Lower lobe of right lung (tissue), 2 donors: ENCODE measurements around the gene POLR1A. TPM values are rescaled to one million over a fixed set of nuclear protein-coding genes. Genes with fewer than 3 reads are reported as not detected.
A peak's percentile ranks its signal among the peaks of the same experiment; 100 is the strongest.

ENCODE experiments used
- ATAC-seq, 2 donors: fragments of 200-7000 bp; cut with Tn5 transposase; one replicate each; pipeline ENCODE4 v1.9.1; 2020 to 2022; ENCODE audit warnings: mild to moderate bottlenecking in 2 of 2, moderate library complexity in 2 of 2
- DNase-seq: peaks from one replicate; pipeline ENCODE4 v3.0.0-alpha.2; 2020
- H3K27ac ChIP-seq: fragments of 200-600 bp; one replicate; pipeline ENCODE4 v1.8.0; 2022
- H3K27me3 ChIP-seq: fragments of 200-600 bp; one replicate; pipeline ENCODE4 v1.8.0; 2022; ENCODE audit warnings: low read depth
- H3K36me3 ChIP-seq: fragments of 200-600 bp; one replicate; pipeline ENCODE4 v1.8.0; 2022; ENCODE audit warnings: mild to moderate bottlenecking
- H3K4me1 ChIP-seq: fragments of 200-600 bp; one replicate; pipeline ENCODE4 v1.8.0; 2022
- H3K4me3 ChIP-seq: fragments of 200-600 bp; one replicate; pipeline ENCODE4 v1.8.0; 2022; ENCODE audit warnings: mild to moderate bottlenecking
- H3K9me3 ChIP-seq: fragments of 200-600 bp; one replicate; pipeline ENCODE4 v1.8.0; 2022
- intact Hi-C: fragments of 100-400 bp; cut with DNase I; formaldehyde crosslinking; loops from one replicate; pipeline ENCODE4 v1.11.0; 2022
- total RNA-seq: library from RNA; stranded (reverse); fragmentation: NEBNext Ultra II Directional; extraction: Animal tissue kit (Norgen Biotek cat#: 25700); gene quantifications from one replicate; pipeline ENCODE4 v1.2.1, GENCODE V29; 2021
- TF ChIP-seq, protein P1 (sequence below): fragments of 200-600 bp; IDR thresholded peaks from one replicate; pipeline ENCODE4 v1.8.0; 2022; ENCODE audit warnings: antibody characterized with exemption, mild to moderate bottlenecking
- donor health status: DM: no; HTN: yes; CAD: no; lungs with severe emphysema.

POLR1A gene
- total RNA-seq, 1 donor from 2014 or later, result 22.2 TPM

DNA sequence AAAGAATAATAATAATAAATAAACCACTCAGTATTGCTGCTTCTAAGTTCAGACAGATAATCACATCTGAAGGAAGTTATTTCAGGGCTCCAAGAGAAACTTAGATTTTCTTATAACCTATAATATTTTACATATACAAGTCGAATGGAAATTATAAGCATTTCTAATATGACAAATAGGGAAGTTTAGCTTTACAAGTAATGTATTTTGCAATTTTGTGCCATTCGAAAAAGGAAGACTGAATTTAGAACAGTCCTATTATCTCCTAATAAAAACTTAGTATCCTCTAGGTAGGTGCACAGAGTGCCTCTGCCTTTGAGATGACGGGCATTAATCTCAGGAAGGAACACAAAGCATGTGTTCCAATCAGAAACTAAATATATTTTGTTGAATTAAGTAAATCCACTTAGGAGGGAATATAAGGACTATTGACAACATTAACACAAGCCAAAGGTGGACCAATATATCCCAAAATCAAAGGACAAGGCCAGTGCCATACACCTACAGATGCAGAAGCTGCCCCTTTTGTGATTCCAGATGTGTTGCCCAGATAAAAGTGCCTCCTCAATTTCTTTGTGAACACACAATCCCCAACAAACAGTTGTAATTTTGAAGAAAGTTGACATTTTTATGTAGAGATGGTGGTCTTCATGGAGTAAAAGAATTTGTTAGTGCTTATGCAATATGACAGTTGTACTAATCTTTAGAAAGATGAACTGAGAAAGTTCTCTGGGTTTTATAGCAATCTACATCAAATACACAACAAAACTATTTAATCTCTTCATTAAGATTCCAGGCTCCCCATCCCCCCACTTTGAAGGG, 37.0 kb upstream of the POLR1A start:
- H3K36me3 ChIP-seq, result peaks cover 84% of the 10 kb centered on the region
- TF ChIP-seq, protein P1, sequence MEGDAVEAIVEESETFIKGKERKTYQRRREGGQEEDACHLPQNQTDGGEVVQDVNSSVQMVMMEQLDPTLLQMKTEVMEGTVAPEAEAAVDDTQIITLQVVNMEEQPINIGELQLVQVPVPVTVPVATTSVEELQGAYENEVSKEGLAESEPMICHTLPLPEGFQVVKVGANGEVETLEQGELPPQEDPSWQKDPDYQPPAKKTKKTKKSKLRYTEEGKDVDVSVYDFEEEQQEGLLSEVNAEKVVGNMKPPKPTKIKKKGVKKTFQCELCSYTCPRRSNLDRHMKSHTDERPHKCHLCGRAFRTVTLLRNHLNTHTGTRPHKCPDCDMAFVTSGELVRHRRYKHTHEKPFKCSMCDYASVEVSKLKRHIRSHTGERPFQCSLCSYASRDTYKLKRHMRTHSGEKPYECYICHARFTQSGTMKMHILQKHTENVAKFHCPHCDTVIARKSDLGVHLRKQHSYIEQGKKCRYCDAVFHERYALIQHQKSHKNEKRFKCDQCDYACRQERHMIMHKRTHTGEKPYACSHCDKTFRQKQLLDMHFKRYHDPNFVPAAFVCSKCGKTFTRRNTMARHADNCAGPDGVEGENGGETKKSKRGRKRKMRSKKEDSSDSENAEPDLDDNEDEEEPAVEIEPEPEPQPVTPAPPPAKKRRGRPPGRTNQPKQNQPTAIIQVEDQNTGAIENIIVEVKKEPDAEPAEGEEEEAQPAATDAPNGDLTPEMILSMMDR, result no peak
- H3K4me3 ChIP-seq, result no peak overlapping the region
- H3K27ac ChIP-seq, result no peak overlapping the region
- H3K4me1 ChIP-seq, result no peaks in the 10 kb centered on the region
- no peak for DNase-seq
- intact Hi-C loops, result no loop called here
- H3K9me3 ChIP-seq, result no peaks in the 10 kb centered on the region
- peak in 1 of 2 donors; percentile 28 for ATAC-seq
- H3K27me3 ChIP-seq, result no peaks in the 10 kb centered on the region

DNA sequence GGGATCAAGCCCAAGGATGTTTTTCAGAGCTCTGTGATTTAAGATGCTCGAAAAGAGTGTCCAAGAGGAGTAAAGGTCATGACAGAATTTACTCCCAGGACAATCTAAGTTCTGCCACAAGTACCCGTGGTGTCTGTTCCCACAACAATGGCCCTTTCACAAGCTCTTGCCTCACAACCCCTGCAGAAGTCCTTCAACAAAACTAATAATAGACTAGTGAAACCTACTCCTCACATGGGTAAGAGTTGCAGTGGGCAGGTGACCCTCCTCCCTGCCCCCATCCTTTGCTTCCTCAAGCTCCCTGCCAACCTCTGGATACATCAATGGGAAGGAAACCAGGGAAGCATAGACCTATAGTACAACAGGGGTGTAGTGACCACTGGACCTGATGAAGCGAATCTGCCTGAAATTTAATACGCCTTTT, 35.3 kb upstream of the POLR1A start:
- Histone ChIP-seq H3K27me3 (no peaks in the 10 kb centered on the region), H3K9me3 (no peaks in the 10 kb centered on the region), H3K36me3 (peaks cover 84% of the 10 kb centered on the region), H3K4me1 (no peaks in the 10 kb centered on the region), H3K27ac (no peak overlapping the region), H3K4me3 (no peak overlapping the region)
- intact Hi-C loops, result no loop called here
- DNase-seq (no peak), ATAC-seq (no peak)
- TF ChIP-seq, protein P1, result no peak

DNA sequence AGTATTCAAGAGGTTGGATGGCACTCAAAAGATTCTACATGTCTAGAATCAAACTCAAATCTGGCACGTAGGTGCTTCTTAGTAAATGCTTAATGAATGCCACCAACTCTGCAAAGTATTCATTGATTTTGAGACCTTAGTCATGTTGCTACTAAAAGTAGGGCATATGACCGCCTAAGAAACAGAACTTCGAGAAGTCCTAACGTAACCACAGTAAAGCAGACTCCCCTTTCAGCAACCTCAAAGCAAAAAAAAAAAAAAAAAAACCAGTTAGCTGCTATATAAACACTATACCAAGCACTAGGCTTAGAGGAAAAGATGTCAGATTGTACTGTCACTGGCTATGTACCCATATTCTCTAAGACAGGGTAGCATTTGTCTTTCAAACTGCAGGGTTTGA, 34.3 kb upstream of the POLR1A start:
- H3K4me3 ChIP-seq, result no peak overlapping the region
- intact Hi-C loops, result no loop called here
- no peak overlapping the region for H3K27ac ChIP-seq
- H3K36me3 ChIP-seq, result peaks cover 84% of the 10 kb centered on the region
- H3K27me3 ChIP-seq, result no peaks in the 10 kb centered on the region
- TF ChIP-seq, protein P1, result no peak
- no peak for ATAC-seq
- no peaks in the 10 kb centered on the region for H3K9me3 ChIP-seq
- DNase-seq, result no peak
- H3K4me1 ChIP-seq, result no peaks in the 10 kb centered on the region

DNA sequence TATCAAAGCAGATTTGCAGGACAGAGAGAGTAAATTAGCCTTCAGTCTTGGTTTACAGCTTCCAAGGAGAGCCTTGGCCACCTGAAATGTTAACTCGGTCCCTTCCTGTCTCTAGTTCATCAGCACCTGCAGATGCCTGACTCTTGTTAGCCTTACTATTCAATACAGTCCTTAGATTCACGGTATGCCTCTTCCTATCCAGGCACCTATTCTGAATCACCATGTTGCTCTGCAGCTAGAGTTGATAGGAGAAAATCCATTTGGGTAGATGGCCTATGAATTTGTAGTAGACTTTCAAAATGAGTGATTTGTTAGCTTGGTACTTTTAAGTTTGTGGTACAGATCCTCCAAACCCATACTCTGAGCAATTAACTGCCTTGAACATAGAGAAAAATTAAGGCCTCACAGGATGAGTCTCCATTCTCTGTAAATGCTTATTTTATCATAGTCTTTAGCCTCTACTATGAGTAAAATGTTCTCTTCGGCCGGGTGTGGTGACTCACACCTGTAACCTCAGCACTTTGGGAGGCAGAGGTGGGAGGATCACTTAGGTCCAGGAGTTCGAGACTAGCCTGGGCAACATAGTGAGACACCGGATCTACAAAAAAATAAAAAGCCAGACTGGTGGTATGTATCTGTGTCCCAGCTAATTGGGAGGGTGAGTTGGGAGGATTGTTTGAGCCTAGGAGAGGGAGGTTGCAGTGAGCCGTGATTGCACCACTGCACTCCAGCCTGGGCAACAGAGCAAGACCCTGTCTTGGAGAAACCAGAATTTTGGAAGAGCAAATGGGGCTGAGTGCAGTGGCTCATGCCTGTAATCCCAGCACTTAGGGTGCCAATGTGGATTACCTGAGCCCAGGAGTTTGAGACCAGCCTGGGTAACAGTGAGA, 33.3 kb upstream of the POLR1A start:
- DNase-seq, result no peak
- Histone ChIP-seq H3K27me3 (no peaks in the 10 kb centered on the region), H3K9me3 (no peaks in the 10 kb centered on the region), H3K27ac (no peak overlapping the region), H3K36me3 (peaks cover 84% of the 10 kb centered on the region), H3K4me1 (no peaks in the 10 kb centered on the region), H3K4me3 (no peak overlapping the region)
- intact Hi-C loops, result no loop called here
- TF ChIP-seq, protein P1, result no peak
- ATAC-seq, result no peak

DNA sequence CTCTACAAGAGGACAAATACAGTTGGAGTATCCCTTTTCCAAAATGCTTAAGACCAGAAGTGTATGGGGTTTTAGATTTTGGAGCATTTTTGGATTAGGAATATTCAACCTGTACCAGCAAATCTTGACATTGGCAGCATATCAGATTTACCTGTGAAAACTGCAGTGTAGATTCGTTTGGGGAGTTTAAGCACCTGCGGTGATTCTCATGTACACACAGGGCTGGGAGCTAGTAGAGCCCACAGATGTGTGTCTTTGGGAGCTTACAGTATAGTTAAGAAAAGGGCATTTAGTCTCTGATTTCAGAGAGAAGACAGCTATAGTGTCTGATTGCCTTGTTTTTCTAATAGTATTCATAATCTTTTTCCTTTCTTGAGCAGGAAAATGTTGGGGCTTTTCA, 30.5 kb upstream of the POLR1A start:
- H3K4me1 ChIP-seq, result no peaks in the 10 kb centered on the region

More for the DNA sequence above, 30.5 kb upstream of the POLR1A start:
- no peak for DNase-seq
- Histone ChIP-seq H3K4me3 (no peak overlapping the region), H3K36me3 (peaks cover 93% of the 10 kb centered on the region), H3K27ac (no peak overlapping the region), H3K9me3 (no peaks in the 10 kb centered on the region), H3K27me3 (no peaks in the 10 kb centered on the region)
- ATAC-seq, result no peak
- intact Hi-C loops, result no loop called here
- TF ChIP-seq, protein P1, result no peak
